Type B pancreatic cell (in vitro differentiated cells): Measurements from ENCODE around the gene TMEM121B. TPM values are rescaled to one million over a fixed set of nuclear protein-coding genes. Genes with fewer than 3 reads are reported as not detected.

Source experiments
- DNase-seq: peaks from one replicate; pipeline ENCODE4 v3.0.0; 2021; ENCODE audit warnings: mixed read lengths; ENCODE audit not compliant: unreplicated experiment; ENCODE audit errors: extremely low spot score
- H3K27ac Mint-ChIP-seq: 2 replicates; pipeline ENCODE4 v1.8.0; 2021; ENCODE audit warnings: mild to moderate bottlenecking, mixed read lengths
- H3K27me3 Mint-ChIP-seq: 2 replicates; pipeline ENCODE4 v1.8.0; 2021; ENCODE audit warnings: mixed read lengths
- H3K36me3 Mint-ChIP-seq: 2 replicates; pipeline ENCODE4 v1.8.0; 2021; ENCODE audit warnings: mixed read lengths
- H3K4me1 Mint-ChIP-seq: one replicate; pipeline ENCODE4 v1.8.0; 2021; ENCODE audit warnings: mixed read lengths; ENCODE audit not compliant: unreplicated experiment
- H3K4me3 Mint-ChIP-seq: 2 replicates; pipeline ENCODE4 v1.8.0; 2021; ENCODE audit warnings: mild to moderate bottlenecking, mixed read lengths
- H3K9me3 Mint-ChIP-seq: 2 replicates; pipeline ENCODE4 v1.8.0; 2021; ENCODE audit warnings: mixed read lengths
- CTCF ChIP-seq: fragments of 200-600 bp; sonication (generic); conservative IDR thresholded peaks from 2 replicates; pipeline ENCODE4 v1.5.0; 2021; ENCODE audit warnings: antibody characterized with exemption, mild to moderate bottlenecking
- total RNA-seq: library from RNA; stranded (reverse); gene quantifications from 2 replicates; pipeline ENCODE4 v1.2.1, GENCODE V29; 2021; ENCODE audit warnings: low replicate concordance

The TMEM121B gene
- total RNA-seq, 1 donor from 2014 or later: 2.9 TPM

- no peak for DNase-seq
- no peaks in the 10 kb centered on the region for H3K27me3 Mint-ChIP-seq
- no peak overlapping the region for H3K4me3 Mint-ChIP-seq
- no peak overlapping the region for H3K27ac Mint-ChIP-seq
- no peaks in the 10 kb centered on the region for H3K9me3 Mint-ChIP-seq
- H3K36me3 Mint-ChIP-seq: no peaks in the 10 kb centered on the region
- no peaks in the 10 kb centered on the region for H3K4me1 Mint-ChIP-seq
- no peak for TF ChIP-seq CTCF
Measured at GRCh38 chr22:17109113-17109865, 11.9 kb downstream of the TMEM121B start.

GRCh38 chr22:17108256-17109112 is 12.7 kb downstream of the TMEM121B start:
- Mint-ChIP-seq H3K9me3 (no peaks in the 10 kb centered on the region), H3K27me3 (no peaks in the 10 kb centered on the region), H3K4me3 (no peak overlapping the region), H3K4me1 (no peaks in the 10 kb centered on the region), H3K36me3 (no peaks in the 10 kb centered on the region), H3K27ac (no peak overlapping the region)
- no peak for DNase-seq
- TF ChIP-seq CTCF: no peak

- Mint-ChIP-seq H3K27me3 (no peaks in the 10 kb centered on the region), H3K27ac (no peak overlapping the region), H3K36me3 (no peaks in the 10 kb centered on the region), H3K9me3 (no peaks in the 10 kb centered on the region), H3K4me1 (no peaks in the 10 kb centered on the region), H3K4me3 (no peak overlapping the region)
- TF ChIP-seq CTCF: no peak
- DNase-seq: no peak
Measured at GRCh38 chr22:17107547-17107810, 13.7 kb downstream of the TMEM121B start.

- no peaks in the 10 kb centered on the region for H3K4me1 Mint-ChIP-seq
- no peaks in the 10 kb centered on the region for H3K27me3 Mint-ChIP-seq
- no peaks in the 10 kb centered on the region for H3K9me3 Mint-ChIP-seq
- TF ChIP-seq CTCF: no peak
- H3K36me3 Mint-ChIP-seq: no peaks in the 10 kb centered on the region
- H3K4me3 Mint-ChIP-seq: no peak overlapping the region
- no peak overlapping the region for H3K27ac Mint-ChIP-seq
- DNase-seq: no peak
Measured at GRCh38 chr22:17106785-17107546, 14.2 kb downstream of the TMEM121B start.

- no peaks in the 10 kb centered on the region for H3K27me3 Mint-ChIP-seq
- H3K4me3 Mint-ChIP-seq: no peak overlapping the region
- no peaks in the 10 kb centered on the region for H3K9me3 Mint-ChIP-seq
- no peak for DNase-seq
- no peaks in the 10 kb centered on the region for H3K36me3 Mint-ChIP-seq
- no peak overlapping the region for H3K27ac Mint-ChIP-seq
- TF ChIP-seq CTCF: no peak
- no peaks in the 10 kb centered on the region for H3K4me1 Mint-ChIP-seq
Measured at GRCh38 chr22:17106161-17106784, 14.9 kb downstream of the TMEM121B start.
